ENCODE results near the gene SYT1.

DNA sequence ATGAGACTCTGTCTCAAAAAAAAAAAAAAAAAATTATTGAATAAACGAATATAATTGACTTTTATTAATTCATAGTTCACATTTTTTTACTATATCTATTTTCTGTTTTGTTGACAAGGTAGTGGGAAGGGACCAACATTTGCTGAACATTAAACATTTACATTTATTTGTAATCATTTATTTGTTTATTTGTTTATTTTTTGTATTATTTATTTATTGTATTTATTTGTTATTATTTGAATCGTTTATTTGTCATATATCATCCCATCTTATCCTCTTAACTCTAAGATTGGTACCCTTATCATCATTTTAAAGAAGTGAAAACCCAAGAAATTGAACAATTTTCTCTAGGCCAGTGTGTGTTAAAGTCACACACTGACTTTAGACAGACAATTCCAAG lies 101.5 kb downstream of the SYT1 start:
- no peak for TF ChIP-seq SIN3A (IDR thresholded peaks at IDR 0.05; ENCODE audit: borderline replicate concordance, insufficient read depth, low read length)
- TF ChIP-seq TAF1 (IDR thresholded peaks at IDR 0.05; ENCODE audit: borderline replicate concordance, insufficient read depth, low read length): no peak
- no peak for TF ChIP-seq FOXP2 (optimal IDR thresholded peaks at IDR 0.05; ENCODE audit: borderline replicate concordance, extremely low read depth, extremely low read length, insufficient read depth)
- no peak for TF ChIP-seq POLR2AphosphoS5 (IDR thresholded peaks at IDR 0.05; ENCODE audit: low read depth, low read length)
